ENCODE results near the gene ITGB5. TPM values are rescaled to one million over a fixed set of nuclear protein-coding genes. Genes with fewer than 3 reads are reported as not detected.

The ITGB5 gene
- polyA plus RNA-seq, 3 donors = 0.68 to 1.2 (median 1.0) TPM

GRCh38 chr3:124873226-124873625 is 13.9 kb downstream of the ITGB5 start:
- no peaks in the 10 kb centered on the region for H3K9me3 Mint-ChIP-seq
- peaks cover 0 to 5% (median 1%) of the 10 kb centered on the region in 3 donors for H3K27me3 Mint-ChIP-seq (ENCODE audit: low read depth in 3 of 3)
- no peaks in the 10 kb centered on the region for H3K9me3 ChIP-seq (replicated peaks in 1 of 2; ENCODE audit: control insufficient read depth in 1 of 2, insufficient read depth in 1 of 2, low read length in 2 of 2)
- no peak overlapping the region for H3K4me3 ChIP-seq (replicated peaks in 1 of 3; ENCODE audit: low read depth in 2 of 3, low read length in 3 of 3)
- H3K4me3 Mint-ChIP-seq = no peak overlapping the region
- no peaks in the 10 kb centered on the region for H3K79me2 ChIP-seq (ENCODE audit: insufficient read depth, low read length)
- H3K36me3 Mint-ChIP-seq = no peaks in the 10 kb centered on the region
- TF ChIP-seq CTCF (IDR thresholded peaks at IDR 0.05) = no peak
- no peak overlapping the region for H3K27ac ChIP-seq (ENCODE audit: low read depth in 1 of 2, low read length in 2 of 2)
- H3K27me3 ChIP-seq (ENCODE audit: control insufficient read depth in 2 of 2, insufficient read depth in 2 of 2, low read length in 2 of 2) = no peaks in the 10 kb centered on the region
- peaks cover 23 to 33% of the 10 kb centered on the region in 2 donors for H3K4me1 ChIP-seq (ENCODE audit: control insufficient read depth in 1 of 2, insufficient read depth in 2 of 2, low read length in 2 of 2)
- H4K20me1 ChIP-seq (ENCODE audit: insufficient read depth, low read length) = no peaks in the 10 kb centered on the region
- H3K27ac Mint-ChIP-seq = no peak overlapping the region
- DNase-seq = no peak
- no peak overlapping the region for H2AFZ ChIP-seq (ENCODE audit: insufficient read depth, low read depth, low read length, poor library complexity, severe bottlenecking)
- no peak overlapping the region for H3K4me2 ChIP-seq (replicated peaks; ENCODE audit: extremely low read depth, low read length, poor library complexity, severe bottlenecking)
- peaks cover 30% of the 10 kb centered on the region for H3K4me1 Mint-ChIP-seq
- H3K36me3 ChIP-seq (replicated peaks in 1 of 2; ENCODE audit: control insufficient read depth in 1 of 2, insufficient read depth in 2 of 2, low read length in 2 of 2) = no peaks in the 10 kb centered on the region
- H3K9ac ChIP-seq (ENCODE audit: insufficient read depth, low read length, poor library complexity, severe bottlenecking) = no peak overlapping the region
- intact Hi-C loops (cut with micrococcal nuclease) = no loop called here
- WGBS (ENCODE audit: insufficient coverage) = no CpG with 5 or more reads among the region's 1 CpG

GRCh38 chr3:124867511-124867910 is 19.7 kb downstream of the ITGB5 start:
- no peak for DNase-seq
- Mint-ChIP-seq H3K27ac (no peak overlapping the region), H3K4me3 (no peak overlapping the region), H3K9me3 (no peaks in the 10 kb centered on the region), H3K36me3 (no peaks in the 10 kb centered on the region), H3K27me3 (ENCODE audit: low read depth in 3 of 3) (peaks cover 0 to 7% (median 1%) of the 10 kb centered on the region in 3 donors), H3K4me1 (peaks cover 16% of the 10 kb centered on the region)
- H3K4me3 ChIP-seq (replicated peaks in 1 of 3; ENCODE audit: low read depth in 2 of 3, low read length in 3 of 3) = no peak overlapping the region
- no peak overlapping the region for H3K9ac ChIP-seq (ENCODE audit: insufficient read depth, low read length, poor library complexity, severe bottlenecking)
- no peaks in the 10 kb centered on the region for H3K27me3 ChIP-seq (ENCODE audit: control insufficient read depth in 2 of 2, insufficient read depth in 2 of 2, low read length in 2 of 2)
- 100% methylated on average over 2 of the region's 3 CpGs for WGBS (ENCODE audit: insufficient coverage)
- no peaks in the 10 kb centered on the region for H3K9me3 ChIP-seq (replicated peaks in 1 of 2; ENCODE audit: control insufficient read depth in 1 of 2, insufficient read depth in 1 of 2, low read length in 2 of 2)
- intact Hi-C loops (cut with micrococcal nuclease) = no loop called here
- H3K4me2 ChIP-seq (replicated peaks; ENCODE audit: extremely low read depth, low read length, poor library complexity, severe bottlenecking) = no peak overlapping the region
- no peaks in the 10 kb centered on the region for H3K36me3 ChIP-seq (replicated peaks in 1 of 2; ENCODE audit: control insufficient read depth in 1 of 2, insufficient read depth in 2 of 2, low read length in 2 of 2)
- H3K27ac ChIP-seq (ENCODE audit: low read depth in 1 of 2, low read length in 2 of 2) = no peak overlapping the region
- no peak for TF ChIP-seq CTCF (IDR thresholded peaks at IDR 0.05)
- H3K79me2 ChIP-seq (ENCODE audit: insufficient read depth, low read length) = no peaks in the 10 kb centered on the region
- no peak overlapping the region for H2AFZ ChIP-seq (ENCODE audit: insufficient read depth, low read depth, low read length, poor library complexity, severe bottlenecking)
- H4K20me1 ChIP-seq (ENCODE audit: insufficient read depth, low read length) = no peaks in the 10 kb centered on the region
- peaks cover 0 to 7% of the 10 kb centered on the region in 2 donors for H3K4me1 ChIP-seq (ENCODE audit: control insufficient read depth in 1 of 2, insufficient read depth in 2 of 2, low read length in 2 of 2)

Measured in CD14-positive monocyte (primary cell).